A673 (cell line): ENCODE data around the gene TMEM132C. TPM values are rescaled to one million over a fixed set of nuclear protein-coding genes. Genes with fewer than 3 reads are reported as not detected.

Source experiments
- BruUV-seq: library from RNA; stranded (reverse); fragments of 400-500 nt; replicated peaks from 2 replicates; lab custom pipeline; 2021; lab: Mats Ljungman, UMichigan
- CTCF ChIA-PET: fragments of 300-600 bp; sonication (Branson Sonifier 250); formaldehyde crosslinking; loops from one replicate; lab custom pipeline; 2022; ENCODE audit warnings: antibody characterized with exemption; lab: Charles Lee
- POLR2A ChIA-PET: fragments of 300-600 bp; sonication (Branson Sonifier 250); formaldehyde crosslinking; loops from one replicate; lab custom pipeline; 2022; ENCODE audit warnings: antibody characterized with exemption; ENCODE audit not compliant: low non-redundant PET; lab: Charles Lee
- DNase-seq: peaks from one replicate; pipeline ENCODE4 v3.0.0-alpha.2; 2015; ENCODE audit warnings: low spot score
- H3K27ac ChIP-seq: fragments of 200-600 bp; sonication (generic); 2 replicates; pipeline ENCODE4 v1.5.1; 2016; ENCODE audit warnings: mixed run types, low read depth, mild to moderate bottlenecking, mixed read lengths, antibody characterized with exemption, low read length; ENCODE audit not compliant: poor library complexity, severe bottlenecking
- H3K27me3 ChIP-seq: fragments of 200-600 bp; sonication (generic); replicated peaks from 2 replicates; pipeline ENCODE4 v1.6.1; 2017; ENCODE audit warnings: mixed run types, low read depth, mild to moderate bottlenecking, mixed read lengths, antibody characterized with exemption, low read length; ENCODE audit not compliant: insufficient read depth, poor library complexity
- H3K36me3 ChIP-seq: fragments of 200-600 bp; sonication (generic); 2 replicates; pipeline ENCODE4 v1.6.1; 2016; ENCODE audit warnings: mixed run types, mild to moderate bottlenecking, mixed read lengths, antibody characterized with exemption, low read length; ENCODE audit not compliant: insufficient read depth, poor library complexity, severe bottlenecking
- H3K4me1 ChIP-seq: fragments of 200-600 bp; sonication (generic); 2 replicates; pipeline ENCODE4 v1.6.1; 2017; ENCODE audit warnings: mixed run types, mild to moderate bottlenecking, mixed read lengths, antibody characterized with exemption, low read length; ENCODE audit not compliant: insufficient read depth, poor library complexity, severe bottlenecking
- H3K4me3 ChIP-seq: fragments of 200-600 bp; sonication (generic); 2 replicates; pipeline ENCODE4 v1.5.1; 2016; ENCODE audit warnings: low read depth, mixed run types, mild to moderate bottlenecking, mixed read lengths, low read length; ENCODE audit not compliant: poor library complexity, severe bottlenecking
- H3K9me3 ChIP-seq: fragments of 200-600 bp; sonication (generic); 2 replicates; pipeline ENCODE4 v1.6.1; 2016; ENCODE audit warnings: mixed run types, low read depth, mild to moderate bottlenecking, mixed read lengths, antibody characterized with exemption, low read length; ENCODE audit not compliant: poor library complexity, severe bottlenecking
- CTCF ChIP-seq: fragments of 300-800, 200-600 bp; sonication (generic); conservative IDR thresholded peaks from 2 replicates; pipeline ENCODE4 v1.5.1; 2017; ENCODE audit warnings: low read depth, mild to moderate bottlenecking, antibody characterized with exemption, low read length, moderate library complexity, mixed read lengths
- EZH2 ChIP-seq: fragments of 200-600 bp; sonication (generic); IDR thresholded peaks from 2 replicates; pipeline ENCODE4 v1.6.1; 2017; ENCODE audit warnings: borderline replicate concordance, low read depth, mild to moderate bottlenecking, mixed read lengths, antibody characterized with exemption, low read length; ENCODE audit not compliant: poor library complexity, severe bottlenecking
- intact Hi-C: fragments of 100-400 bp; cut with micrococcal nuclease; formaldehyde crosslinking; loops from one replicate; pipeline ENCODE4 v1.10.0; 2022; ENCODE audit not compliant: unreplicated experiment
- total RNA-seq: library from RNA; stranded (reverse); gene quantifications from 2 replicates; pipeline ENCODE4 v1.2.3, GENCODE V29; 2021

TMEM132C gene
- total RNA-seq, 1 experiment from 2014 or later: not detected

GRCh38 chr12:128313931-128314330 is 47.0 kb downstream of the TMEM132C start:
- no TSS peak for BruUV-seq
- POLR2A ChIA-PET: no interaction called here
- no peak for TF ChIP-seq EZH2
- TF ChIP-seq CTCF: no peak
- Histone ChIP-seq H3K27me3 (peaks cover 3% of the 10 kb centered on the region), H3K4me3 (no peak overlapping the region), H3K27ac (no peak overlapping the region), H3K9me3 (no peaks in the 10 kb centered on the region), H3K36me3 (no peaks in the 10 kb centered on the region), H3K4me1 (no peaks in the 10 kb centered on the region)
- DNase-seq: no peak
- intact Hi-C loops: no loop called here
- CTCF ChIA-PET: no interaction called here

- BruUV-seq: no TSS peak
- POLR2A ChIA-PET: no interaction called here
- intact Hi-C loops: no loop called here
- no peak overlapping the region for H3K27ac ChIP-seq
- no peaks in the 10 kb centered on the region for H3K4me1 ChIP-seq
- no peaks in the 10 kb centered on the region for H3K9me3 ChIP-seq
- H3K36me3 ChIP-seq: no peaks in the 10 kb centered on the region
- H3K27me3 ChIP-seq: peaks cover 3% of the 10 kb centered on the region
- CTCF ChIA-PET: no interaction called here
- H3K4me3 ChIP-seq: no peak overlapping the region
- DNase-seq: no peak
- no peak for TF ChIP-seq CTCF
- no peak for TF ChIP-seq EZH2
Measured at GRCh38 chr12:128314611-128315010, 47.6 kb downstream of the TMEM132C start.

GRCh38 chr12:128316078-128316477 is 49.1 kb downstream of the TMEM132C start:
- ChIA-PET CTCF (no interaction called here), POLR2A (no interaction called here)

More at GRCh38 chr12:128316078-128316477, 49.1 kb downstream of the TMEM132C start:
- Histone ChIP-seq H3K4me3 (no peak overlapping the region), H3K4me1 (no peaks in the 10 kb centered on the region), H3K36me3 (no peaks in the 10 kb centered on the region), H3K27me3 (peaks cover 3% of the 10 kb centered on the region), H3K9me3 (no peaks in the 10 kb centered on the region), H3K27ac (no peak overlapping the region)
- BruUV-seq: no TSS peak
- intact Hi-C loops: no loop called here
- TF ChIP-seq EZH2 (no peak), CTCF (no peak)
- DNase-seq: no peak
